Fibroblast of lung (primary cell): ENCODE data around the gene SORT1.

ENCODE experiments used
- CTCF ChIP-seq, 2 donors: IDR thresholded peaks in 1 of 2; conservative IDR thresholded peaks in 1 of 2; 1 replicate in 1 of 2; 2 replicates in 1 of 2; pipeline ENCODE4 v1.5.1; 2011 to 2012; ENCODE audit warnings: low read length in 2 of 2, control low read depth in 1 of 2, inconsistent platforms in 1 of 2, low read depth in 1 of 2, mild to moderate bottlenecking in 1 of 2
- EZH2 ChIP-seq: IDR thresholded peaks from 2 replicates; pipeline ENCODE4 v1.5.1; 2012; ENCODE audit warnings: low read length, control low read depth, mild to moderate bottlenecking; ENCODE audit errors: missing control alignments

DNA sequence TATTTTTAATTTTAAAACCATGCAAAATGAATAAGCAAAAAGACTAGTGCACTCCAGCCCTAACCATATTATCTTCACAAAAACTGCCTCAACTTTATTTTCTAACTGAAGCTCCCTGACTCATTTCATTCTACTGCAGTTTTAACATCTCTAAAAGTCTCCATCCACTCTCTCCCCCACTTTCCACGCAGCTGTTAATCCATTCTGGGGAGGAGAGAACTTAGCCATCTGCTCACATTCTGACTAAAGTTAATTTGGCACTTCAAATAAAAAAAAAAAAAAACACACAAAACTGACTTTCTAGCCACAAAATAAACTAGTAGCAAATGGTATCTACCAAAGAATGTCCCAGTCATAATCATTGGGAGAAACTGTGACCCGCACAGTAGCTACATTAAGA lies 85.5 kb downstream of the SORT1 start:
- TF ChIP-seq CTCF (conservative IDR thresholded peaks at IDR 0.05 in 1 of 2, IDR thresholded peaks at IDR 0.05 in 1 of 2; ENCODE audit: low read depth in 1 of 2, low read length in 2 of 2) (no peak), EZH2 (no peak)
